Kidney epithelial cell (primary cell): ENCODE data around the gene CITED2. TPM values are rescaled to one million over a fixed set of nuclear protein-coding genes. Genes with fewer than 3 reads are reported as not detected.
A peak's percentile ranks its signal among the peaks of the same experiment; 100 is the strongest.
"Not testable (repeated sequence)": the region's sequence is repeated elsewhere in the genome, so short reads cannot be mapped to it uniquely, and the experiment has no call there.

Experiments used
- DNase-seq: peaks from one replicate; pipeline ENCODE4 v3.0.0-alpha.2; 2010; ENCODE audit warnings: low read depth
- H3K27me3 ChIP-seq: 2 replicates; pipeline ENCODE4 v1.6.0; 2011; ENCODE audit warnings: low read length; ENCODE audit not compliant: control insufficient read depth, insufficient read depth
- H3K36me3 ChIP-seq: 2 replicates; pipeline ENCODE4 v1.5.1; 2011; ENCODE audit warnings: low read length; ENCODE audit not compliant: control insufficient read depth, insufficient read depth
- H3K4me3 ChIP-seq: 2 replicates; pipeline ENCODE4 v1.5.1; 2011; ENCODE audit warnings: low read depth, mild to moderate bottlenecking, control low read depth, low read length
- CTCF ChIP-seq: IDR thresholded peaks from 2 replicates; pipeline ENCODE4 v1.5.1; 2011; ENCODE audit warnings: mild to moderate bottlenecking, moderate library complexity, low read length, control low read depth, inconsistent platforms; ENCODE audit not compliant: insufficient read depth, poor library complexity, severe bottlenecking
- total RNA-seq: library from RNA; depleted of rRNA; stranded (reverse); fragments of >200 nt; gene quantifications from 2 replicates; pipeline ENCODE4 v1.2.3, GENCODE V29; 2015

The CITED2 gene
- total RNA-seq, 1 donor from 2014 or later, result 74.2 TPM

GRCh38 chr6:139415365-139415764 is 40.9 kb upstream of the CITED2 start:
- DNase-seq, result no peak
- Histone ChIP-seq H3K36me3 (no peaks in the 10 kb centered on the region), H3K27me3 (no peaks in the 10 kb centered on the region), H3K4me3 (no peak overlapping the region)
- no peak for TF ChIP-seq CTCF

GRCh38 chr6:139412103-139412502 is 37.7 kb upstream of the CITED2 start:
- not testable (repeated sequence) for H3K36me3 ChIP-seq, H3K27me3 ChIP-seq, DNase-seq, H3K4me3 ChIP-seq

GRCh38 chr6:139409026-139409425 is 34.6 kb upstream of the CITED2 start:
- Histone ChIP-seq H3K27me3 (no peaks in the 10 kb centered on the region), H3K4me3 (no peak overlapping the region), H3K36me3 (no peaks in the 10 kb centered on the region)
- no peak for TF ChIP-seq CTCF
- DNase-seq, result peak; percentile 49

- Histone ChIP-seq H3K36me3 (no peaks in the 10 kb centered on the region), H3K27me3 (no peaks in the 10 kb centered on the region), H3K4me3 (no peak overlapping the region)
- no peak for TF ChIP-seq CTCF
- peak; percentile 98 for DNase-seq
Measured at GRCh38 chr6:139407718-139408222, 33.3 kb upstream of the CITED2 start.

GRCh38 chr6:139406577-139407343 is 32.3 kb upstream of the CITED2 start:
- Histone ChIP-seq H3K36me3 (no peaks in the 10 kb centered on the region), H3K27me3 (no peaks in the 10 kb centered on the region), H3K4me3 (no peak overlapping the region)
- no peak for TF ChIP-seq CTCF
- DNase-seq, result no peak

GRCh38 chr6:139402876-139403386 is 28.5 kb upstream of the CITED2 start:
- Histone ChIP-seq H3K27me3 (no peaks in the 10 kb centered on the region), H3K36me3 (no peaks in the 10 kb centered on the region), H3K4me3 (no peak overlapping the region)
- TF ChIP-seq CTCF, result no peak
- DNase-seq, result peak; percentile 66
